GM08714 (cell line): ENCODE measurements around the gene CEP128.

Experiments used
- H3K4me3 ChIP-seq: fragments of 200-500 bp; sonication (Bioruptor generic); 2 replicates; pipeline ENCODE4 v1.5.1; 2014; ENCODE audit warnings: mild to moderate bottlenecking, low read length, inconsistent platforms
- ZNF274 ChIP-seq: IDR thresholded peaks from 2 replicates; pipeline ENCODE4 v1.6.1; 2012; ENCODE audit warnings: mild to moderate bottlenecking, low read depth, low read length

The CEP128 gene

GRCh38 chr14:80659783-80660182 lies 281.8 kb downstream of the CEP128 start:
- TF ChIP-seq ZNF274 = no peak
- H3K4me3 ChIP-seq = no peak overlapping the region

DNA sequence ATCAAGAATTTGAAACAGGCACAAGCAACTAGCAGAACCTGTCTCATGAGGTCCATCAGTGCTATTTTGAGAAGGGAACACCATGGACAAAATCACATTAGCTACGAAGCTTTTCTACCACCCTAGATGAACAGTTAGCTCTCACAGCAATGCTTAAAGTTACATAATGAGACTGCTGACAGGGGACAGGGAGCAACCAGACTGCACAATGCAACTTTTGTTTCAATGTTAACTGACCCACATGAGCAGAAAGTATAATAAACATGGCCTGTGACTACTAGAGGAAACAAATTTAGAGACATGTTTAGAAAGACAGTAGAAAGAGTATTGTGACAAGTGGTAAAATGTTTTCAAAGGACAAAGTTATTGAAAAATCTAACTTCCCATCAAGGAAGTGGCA lies 282.8 kb downstream of the CEP128 start:
- no peak for TF ChIP-seq ZNF274
- no peak overlapping the region for H3K4me3 ChIP-seq

DNA sequence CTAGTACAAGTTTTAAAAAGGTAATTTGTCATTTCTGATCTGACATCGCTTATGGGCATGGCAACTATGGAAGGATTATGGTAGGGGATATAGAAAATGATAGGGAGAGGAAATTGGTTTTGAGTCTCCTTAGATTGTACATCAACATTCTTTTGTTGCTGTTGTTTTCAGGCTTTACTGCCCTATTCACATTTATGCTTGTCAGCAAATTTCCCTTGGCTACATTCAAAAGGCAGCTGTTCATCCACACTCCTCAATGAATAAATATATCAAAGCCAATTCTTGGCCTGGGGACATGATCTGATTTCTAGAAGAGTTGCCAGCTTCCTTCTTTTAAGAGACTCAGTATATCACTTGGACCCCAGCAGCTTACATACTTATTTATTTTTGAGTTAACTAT lies 283.4 kb downstream of the CEP128 start:
- H3K4me3 ChIP-seq = no peak overlapping the region
- TF ChIP-seq ZNF274 = no peak

DNA sequence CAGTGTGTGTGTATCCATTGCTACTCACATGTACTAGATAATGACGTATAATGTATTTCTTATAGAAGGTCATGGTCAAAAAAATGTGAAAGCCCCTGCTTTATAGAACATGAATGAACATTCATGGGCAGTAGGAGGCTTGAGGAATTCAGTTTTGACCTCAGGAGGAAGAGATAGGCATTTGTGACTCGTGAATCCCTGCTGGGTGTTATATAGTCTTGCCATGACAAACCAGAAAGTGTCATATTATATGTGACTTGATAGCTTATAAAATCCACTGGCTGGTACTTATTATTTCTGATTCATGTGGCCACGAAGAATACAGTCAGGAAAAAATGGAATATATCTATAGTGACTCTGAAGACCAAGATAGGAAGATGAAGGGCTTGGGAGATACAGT lies 287.6 kb downstream of the CEP128 start:
- no peak for TF ChIP-seq ZNF274

GRCh38 chr14:80645667-80646413 lies 295.7 kb downstream of the CEP128 start:
- TF ChIP-seq ZNF274 = no peak
- no peak overlapping the region for H3K4me3 ChIP-seq

More for the DNA sequence above, 287.6 kb downstream of the CEP128 start:
- no peak overlapping the region for H3K4me3 ChIP-seq

GRCh38 chr14:80644826-80645225 lies 296.7 kb downstream of the CEP128 start:
- TF ChIP-seq ZNF274 = no peak
- no peak overlapping the region for H3K4me3 ChIP-seq

DNA sequence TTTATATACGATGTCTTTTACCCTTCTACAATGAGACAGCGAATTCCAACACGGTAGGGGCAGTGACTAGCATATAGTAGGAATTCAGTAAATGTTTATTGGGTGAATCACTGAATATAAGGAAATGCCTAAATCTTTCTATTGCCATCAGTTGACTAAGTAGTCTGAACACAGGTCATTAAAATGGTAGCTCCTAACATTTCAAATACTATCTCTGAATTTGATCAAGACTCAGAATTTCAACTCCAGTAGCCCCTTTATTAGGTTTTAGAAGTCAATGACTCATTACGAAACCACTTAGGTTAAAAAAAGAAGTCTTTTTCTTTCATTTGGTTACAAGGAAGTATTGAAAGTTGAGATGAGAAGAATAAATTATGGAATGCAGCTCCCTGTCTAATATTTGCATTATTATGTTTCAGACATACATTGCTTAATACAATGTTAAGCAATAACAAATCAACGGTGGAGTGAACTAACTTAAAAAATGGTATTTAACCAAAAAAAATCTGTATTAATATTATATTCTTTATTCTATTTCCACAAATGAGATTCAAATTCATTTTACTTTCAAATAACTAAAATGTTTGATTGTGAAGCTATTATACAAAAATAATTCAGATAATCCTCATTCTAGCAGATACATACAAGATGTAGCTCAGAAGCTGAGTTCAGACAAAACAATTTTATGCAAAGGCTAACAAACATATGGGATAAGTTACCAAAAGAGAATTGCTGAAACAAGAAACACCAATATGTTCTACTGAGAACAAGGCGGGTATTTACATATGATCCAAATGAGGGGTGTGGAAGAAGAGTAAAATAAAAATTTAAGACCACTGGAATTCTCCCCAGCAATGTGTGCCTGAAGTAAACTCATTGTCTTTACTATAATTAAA lies 302.7 kb downstream of the CEP128 start:
- H3K4me3 ChIP-seq = no peak overlapping the region
- no peak for TF ChIP-seq ZNF274

- H3K4me3 ChIP-seq = no peak overlapping the region
- TF ChIP-seq ZNF274 = no peak
Measured at GRCh38 chr14:80637756-80638619, 303.6 kb downstream of the CEP128 start.

GRCh38 chr14:80636071-80636470 lies 305.5 kb downstream of the CEP128 start:
- no peak for TF ChIP-seq ZNF274
- H3K4me3 ChIP-seq = no peak overlapping the region

- no peak overlapping the region for H3K4me3 ChIP-seq
- TF ChIP-seq ZNF274 = no peak
Measured at GRCh38 chr14:80634106-80634758, 307.3 kb downstream of the CEP128 start.

GRCh38 chr14:80629606-80630005 lies 311.9 kb downstream of the CEP128 start:
- no peak overlapping the region for H3K4me3 ChIP-seq
- no peak for TF ChIP-seq ZNF274

GRCh38 chr14:80628547-80628946 lies 313.0 kb downstream of the CEP128 start:
- TF ChIP-seq ZNF274 = no peak
- H3K4me3 ChIP-seq = no peak overlapping the region

DNA sequence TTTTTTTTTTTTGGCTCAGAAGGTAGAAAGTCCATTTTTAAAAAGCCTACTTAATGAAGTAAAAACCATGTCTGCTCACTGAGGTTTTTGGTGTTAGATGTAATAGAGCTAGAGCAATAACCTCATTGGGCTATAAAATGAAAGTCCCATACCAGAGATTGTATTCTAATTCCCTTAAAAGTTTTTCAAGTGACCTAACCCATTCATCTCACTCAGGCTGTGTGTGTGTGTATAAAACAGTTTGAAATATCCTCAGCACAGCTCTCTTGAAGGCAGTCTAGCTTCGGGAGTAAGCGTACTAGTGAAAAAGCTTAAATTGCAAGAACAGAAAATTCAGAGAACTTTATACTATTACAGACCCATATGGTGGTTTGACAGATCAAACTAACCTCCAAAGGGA lies 313.8 kb downstream of the CEP128 start:
- H3K4me3 ChIP-seq = no peak overlapping the region
- TF ChIP-seq ZNF274 = no peak

DNA sequence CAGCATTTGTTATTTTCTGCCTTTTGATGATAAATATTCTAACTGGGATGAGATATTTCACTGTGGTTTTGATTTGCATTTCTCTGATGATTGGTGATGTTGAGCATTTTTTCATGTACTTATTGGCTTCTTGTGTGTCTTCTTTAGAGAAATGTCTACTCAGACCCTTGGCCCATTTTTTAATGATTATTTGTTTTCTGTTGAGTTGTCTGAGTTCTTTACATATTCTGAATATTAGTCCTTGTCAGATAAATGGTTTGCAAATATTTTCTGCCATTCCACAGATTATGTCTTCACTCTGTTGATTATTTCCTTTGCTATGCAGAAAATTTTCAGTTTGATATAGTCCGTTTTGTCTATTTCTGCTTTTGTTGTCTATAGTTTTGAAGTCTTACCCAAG lies 317.0 kb downstream of the CEP128 start:
- H3K4me3 ChIP-seq = no peak overlapping the region
- TF ChIP-seq ZNF274 = no peak
